NCI-H82 (cell line): ENCODE data around the gene HPS4.
"Not testable (repeated sequence)": the region's sequence is repeated elsewhere in the genome, so short reads cannot be mapped to it uniquely, and the experiment has no call there.

ENCODE experiments used
- DNase-seq: peaks from one replicate; lab custom pipeline; 2025; lab: John Stamatoyannopoulos, UW

Gene HPS4

GRCh38 chr22:26483439-26484359 lies at the start of gene HPS4, which contains the start of gene SRRD:
HPS4 (minus strand) TSS chr22:26483783; CDS start chr22:26481762, 2,021 bp downstream.
SRRD (plus strand) TSS chr22:26483877; CDS start chr22:26483891, 14 bp downstream.
- peak; percentile 91 for DNase-seq

- DNase-seq, result peak; percentile 9
Measured at GRCh38 chr22:26529345-26529744, 45.8 kb upstream of the HPS4 start.

- DNase-seq, result not testable (repeated sequence)
Measured at GRCh38 chr22:26528518-26528917, 44.9 kb upstream of the HPS4 start.

GRCh38 chr22:26527574-26528465 lies 44.2 kb upstream of the HPS4 start:
- peak; percentile 89 for DNase-seq

GRCh38 chr22:26527167-26527566 lies 43.6 kb upstream of the HPS4 start:
- DNase-seq, result no peak

- DNase-seq, result no peak
Measured at GRCh38 chr22:26525946-26526564, 42.5 kb upstream of the HPS4 start.

GRCh38 chr22:26524870-26525269 lies 41.3 kb upstream of the HPS4 start:
- DNase-seq, result peak; percentile 2

GRCh38 chr22:26522592-26522991 lies 39.0 kb upstream of the HPS4 start:
- no peak for DNase-seq

GRCh38 chr22:26522012-26522411 lies 38.4 kb upstream of the HPS4 start:
- no peak for DNase-seq

GRCh38 chr22:26517429-26517828 lies 33.8 kb upstream of the HPS4 start:
- DNase-seq, result no peak

GRCh38 chr22:26516503-26516902 lies 32.9 kb upstream of the HPS4 start:
- DNase-seq, result no peak

GRCh38 chr22:26515931-26516330 lies 32.3 kb upstream of the HPS4 start:
- no peak for DNase-seq

- no peak for DNase-seq
Measured at GRCh38 chr22:26514419-26515161, 31.0 kb upstream of the HPS4 start.

GRCh38 chr22:26513838-26514237 lies 30.3 kb upstream of the HPS4 start:
- DNase-seq, result no peak

- DNase-seq, result peak; percentile 91
Measured at GRCh38 chr22:26512149-26512793, 28.7 kb upstream of the HPS4 start, which contains the start of gene TFIP11. TFIP11 (minus strand) TSS chr22:26512473; CDS start chr22:26510272, 2,201 bp downstream.

GRCh38 chr22:26508148-26508547 lies 24.6 kb upstream of the HPS4 start:
- no peak for DNase-seq

GRCh38 chr22:26503758-26504157 lies 20.2 kb upstream of the HPS4 start:
- no peak for DNase-seq

- DNase-seq, result peak; percentile 61
Measured at GRCh38 chr22:26502688-26503561, 19.3 kb upstream of the HPS4 start.

- no peak for DNase-seq
Measured at GRCh38 chr22:26501996-26502395, 18.4 kb upstream of the HPS4 start.
